NB4 (cell line): Measurements from ENCODE around the gene NOD1.
"Not testable (repeated sequence)": the region's sequence is repeated elsewhere in the genome, so short reads cannot be mapped to it uniquely, and the experiment has no call there.

Source experiments
- DNase-seq: peaks from one replicate; pipeline ENCODE4 v3.0.0; 2010; ENCODE audit warnings: low read depth
- H3K4me3 ChIP-seq: one replicate; pipeline ENCODE4 v1.5.1; 2011; ENCODE audit warnings: mild to moderate bottlenecking, low read depth, low read length, moderate library complexity
- CTCF ChIP-seq: IDR thresholded peaks from one replicate; pipeline ENCODE4 v1.5.1; 2012; ENCODE audit warnings: low read depth, low read length
- MAX ChIP-seq: IDR thresholded peaks from 2 replicates; pipeline ENCODE4 v1.6.1; 2011; ENCODE audit warnings: low read depth, low read length
- MYC ChIP-seq: IDR thresholded peaks from 2 replicates; pipeline ENCODE4 v1.6.1; 2011; ENCODE audit warnings: low read depth, low read length
- POLR2A ChIP-seq: IDR thresholded peaks from 2 replicates; pipeline ENCODE4 v1.6.1; 2011; ENCODE audit warnings: mild to moderate bottlenecking; ENCODE audit not compliant: insufficient read length; ENCODE audit errors: extremely low read depth

NOD1 gene

GRCh38 chr7:30478349-30479201 lies at the start of gene NOD1:
Gene NOD1 (minus strand): TSS chr7:30478784. CDS start chr7:30456921, 21,863 bp downstream.
- TF ChIP-seq POLR2A (peak; percentile 86), CTCF (no peak), MYC (peak; percentile 88; the same call in 1 of the 2 replicates), MAX (peak; percentile 93)
- DNase-seq = peak; percentile 94
- H3K4me3 ChIP-seq = peak within 1 kb of the TSS; percentile 82

GRCh38 chr7:30527297-30527696 lies 48.7 kb upstream of the NOD1 start:
- H3K4me3 ChIP-seq, DNase-seq: not testable (repeated sequence)

GRCh38 chr7:30526163-30526562 lies 47.6 kb upstream of the NOD1 start:
- DNase-seq = peak; percentile 25
- TF ChIP-seq POLR2A (no peak), MYC (no peak), CTCF (no peak), MAX (no peak)
- no peak overlapping the region for H3K4me3 ChIP-seq

GRCh38 chr7:30525429-30525828 lies 46.8 kb upstream of the NOD1 start:
- TF ChIP-seq POLR2A = no peak
- no peak for TF ChIP-seq CTCF
- no peak for TF ChIP-seq MAX
- no peak for TF ChIP-seq MYC
- no peak for DNase-seq
- H3K4me3 ChIP-seq = no peak overlapping the region

- no peak for DNase-seq
- H3K4me3 ChIP-seq = no peak overlapping the region
- no peak for TF ChIP-seq MAX
- TF ChIP-seq MYC = no peak
- no peak for TF ChIP-seq POLR2A
- no peak for TF ChIP-seq CTCF
These were observed 46.0 kb upstream of the NOD1 start for GRCh38 chr7:30524545-30524944.

GRCh38 chr7:30523466-30523865 lies 44.9 kb upstream of the NOD1 start:
- no peak overlapping the region for H3K4me3 ChIP-seq
- no peak for TF ChIP-seq POLR2A
- TF ChIP-seq MYC = no peak
- no peak for TF ChIP-seq CTCF
- TF ChIP-seq MAX = no peak
- no peak for DNase-seq
